Suprapubic skin (tissue), 4 donors: Measurements from ENCODE around the gene NES. TPM values are rescaled to one million over a fixed set of nuclear protein-coding genes. Genes with fewer than 3 reads are reported as not detected.

Source experiments
- DNase-seq, 2 donors: peaks; one replicate each; pipeline ENCODE4 v3.0.0-alpha.2; 2019; ENCODE audit warnings: low spot score in 2 of 2
- H3K27ac ChIP-seq: fragments of 200-600 bp; sonication (generic); one replicate; pipeline ENCODE4 v1.5.1; 2019
- H3K27me3 ChIP-seq: fragments of 200-600 bp; sonication (generic); one replicate; pipeline ENCODE4 v1.5.1; 2019
- H3K36me3 ChIP-seq: fragments of 200-600 bp; sonication (generic); one replicate; pipeline ENCODE4 v1.5.1; 2019
- H3K4me1 ChIP-seq: fragments of 200-600 bp; sonication (generic); one replicate; pipeline ENCODE4 v1.5.1; 2019
- H3K4me3 ChIP-seq: fragments of 200-600 bp; sonication (generic); one replicate; pipeline ENCODE4 v1.5.1; 2019; ENCODE audit warnings: mild to moderate bottlenecking
- H3K9me3 ChIP-seq: fragments of 200-600 bp; sonication (generic); one replicate; pipeline ENCODE4 v1.5.1; 2019
- CTCF ChIP-seq, 2 donors: fragments of 200-600 bp in 1 of 2; fragments of 450-650 bp in 1 of 2; sonication (generic) in 1 of 2; IDR thresholded peaks; one replicate each; pipeline ENCODE4 v1.5.1; 2016 to 2019; ENCODE audit warnings: antibody characterized with exemption in 2 of 2, mild to moderate bottlenecking in 1 of 2, moderate library complexity in 1 of 2
- EP300 ChIP-seq: sonication (generic); formaldehyde crosslinking; IDR thresholded peaks from one replicate; pipeline ENCODE4 v1.6.1; 2017; ENCODE audit warnings: antibody characterized with exemption
- POLR2A ChIP-seq, 2 donors: fragments of 450-650 bp; IDR thresholded peaks; one replicate each; pipeline ENCODE4 v1.6.1; 2017; ENCODE audit warnings: antibody characterized with exemption in 2 of 2, mild to moderate bottlenecking in 2 of 2, moderate library complexity in 2 of 2
- POLR2AphosphoS5 ChIP-seq, 3 donors: sonication (generic); formaldehyde crosslinking; IDR thresholded peaks; one replicate each; pipeline ENCODE4 v1.6.1; 2017; ENCODE audit warnings: antibody characterized with exemption in 3 of 3
- WGBS: methylation state at CpG from one replicate; pipeline ENCODE4 v1.1.5; 2018; 5-methylcytosine and 5-hydroxymethylcytosine counted together
- total RNA-seq, 4 donors: library from RNA; depleted of rRNA; stranded (reverse); fragments of >200 nt; gene quantifications; one replicate each; pipeline ENCODE4 v1.1.0, GENCODE V29; 2016

Gene NES
- total RNA-seq, 4 donors from 2014 or later = 1.9 to 7.4 (median 4.8) TPM

- Histone ChIP-seq H3K4me1 (peaks cover 15% of the 10 kb centered on the region), H3K4me3 (no peak overlapping the region), H3K9me3 (no peaks in the 10 kb centered on the region), H3K36me3 (no peaks in the 10 kb centered on the region), H3K27me3 (peaks cover 100% of the 10 kb centered on the region), H3K27ac (no peak overlapping the region)
- DNase-seq = no peak
- 92% methylated on average over 1 of the region's 1 CpG for WGBS
- no peak for TF ChIP-seq POLR2A (IDR thresholded peaks at IDR 0.05)
- no peak for TF ChIP-seq CTCF (IDR thresholded peaks at IDR 0.05)
- TF ChIP-seq POLR2AphosphoS5 (IDR thresholded peaks at IDR 0.05) = no peak
- TF ChIP-seq EP300 = no peak
Measured at GRCh38 chr1:156645666-156646065, 31.5 kb downstream of the NES start.

DNA sequence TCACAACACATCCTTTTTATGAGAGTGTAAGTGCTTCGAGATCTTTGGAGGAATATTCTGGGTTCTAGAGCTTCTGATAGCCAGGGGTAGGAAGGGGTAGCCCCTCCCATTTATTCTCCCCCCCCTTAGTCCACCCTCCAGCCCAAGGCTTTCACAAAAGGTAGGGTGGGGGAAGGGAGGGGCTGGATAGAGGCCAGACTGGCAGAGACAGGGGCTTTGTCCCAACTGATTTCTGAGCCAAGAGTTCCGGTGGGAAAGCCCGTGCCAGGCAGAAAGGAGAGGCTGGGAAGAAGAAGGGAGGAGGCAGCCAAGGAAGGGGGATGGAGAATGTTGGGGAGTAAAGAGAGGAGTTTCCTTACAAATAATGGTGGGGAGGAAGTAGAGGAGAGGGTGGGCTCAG is 32.2 kb downstream of the NES start:
- Histone ChIP-seq H3K9me3 (no peaks in the 10 kb centered on the region), H3K4me3 (no peak overlapping the region), H3K36me3 (no peaks in the 10 kb centered on the region), H3K27ac (no peak overlapping the region), H3K4me1 (peaks cover 15% of the 10 kb centered on the region), H3K27me3 (peaks cover 100% of the 10 kb centered on the region)
- no peak for DNase-seq
- TF ChIP-seq POLR2AphosphoS5 (IDR thresholded peaks at IDR 0.05) (no peak), EP300 (no peak), CTCF (IDR thresholded peaks at IDR 0.05) (no peak), POLR2A (IDR thresholded peaks at IDR 0.05) (no peak)
- 37% methylated on average over 3 of the region's 3 CpGs for WGBS

GRCh38 chr1:156644640-156645039 is 32.6 kb downstream of the NES start:
- H3K36me3 ChIP-seq = no peaks in the 10 kb centered on the region
- H3K4me3 ChIP-seq = no peak overlapping the region
- peaks cover 100% of the 10 kb centered on the region for H3K27me3 ChIP-seq
- H3K9me3 ChIP-seq = no peaks in the 10 kb centered on the region
- H3K27ac ChIP-seq = no peak overlapping the region
- no peak for DNase-seq
- TF ChIP-seq EP300 (no peak), CTCF (IDR thresholded peaks at IDR 0.05) (no peak), POLR2A (IDR thresholded peaks at IDR 0.05) (no peak), POLR2AphosphoS5 (IDR thresholded peaks at IDR 0.05) (no peak)
- WGBS = 36% methylated on average over 1 of the region's 1 CpG
- H3K4me1 ChIP-seq = peaks cover 15% of the 10 kb centered on the region

DNA sequence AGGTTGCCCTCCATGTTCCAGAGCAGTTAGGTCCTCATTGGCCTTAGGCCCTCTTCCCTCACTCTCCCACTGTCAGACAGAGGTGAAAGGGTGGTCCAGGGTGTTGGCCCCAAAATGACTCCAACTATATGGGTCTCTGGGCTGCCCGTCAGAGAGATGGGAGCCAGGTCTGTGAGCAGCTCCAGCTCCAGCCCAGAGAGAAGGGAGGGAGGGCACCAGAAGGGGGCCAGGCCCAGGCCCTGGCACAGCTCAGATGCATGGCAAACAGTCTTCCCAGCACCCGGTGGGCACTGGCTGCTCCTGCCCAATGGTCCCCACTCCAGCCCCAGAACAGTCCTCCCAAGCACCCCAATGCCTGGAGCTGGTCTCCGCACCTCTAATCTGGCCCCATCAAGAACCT is 33.1 kb downstream of the NES start:
- no peaks in the 10 kb centered on the region for H3K9me3 ChIP-seq
- H3K4me3 ChIP-seq = no peak overlapping the region
- no peak for DNase-seq
- TF ChIP-seq CTCF (IDR thresholded peaks at IDR 0.05) (no peak), EP300 (no peak), POLR2AphosphoS5 (IDR thresholded peaks at IDR 0.05) (no peak), POLR2A (IDR thresholded peaks at IDR 0.05) (no peak)
- H3K27ac ChIP-seq = no peak overlapping the region
- 92% methylated on average over 3 of the region's 3 CpGs for WGBS
- H3K4me1 ChIP-seq = peaks cover 15% of the 10 kb centered on the region
- H3K27me3 ChIP-seq = peaks cover 100% of the 10 kb centered on the region
- H3K36me3 ChIP-seq = no peaks in the 10 kb centered on the region

DNA sequence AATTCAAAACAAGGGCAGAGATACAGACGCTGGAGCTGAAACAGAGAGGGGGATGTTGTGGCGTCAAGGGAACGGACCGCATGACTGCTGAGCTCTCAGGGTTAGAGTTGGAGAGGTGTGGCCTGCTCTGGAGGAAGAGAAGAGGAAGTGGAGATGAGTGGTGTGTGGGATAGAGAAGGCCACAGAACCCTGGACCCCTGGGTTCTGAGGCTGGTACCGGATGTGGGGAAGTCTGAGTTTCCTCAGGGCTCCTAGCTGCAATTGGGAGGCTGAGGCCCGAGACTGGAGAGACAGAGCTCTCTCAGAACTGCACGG is 33.5 kb downstream of the NES start:
- Histone ChIP-seq H3K27me3 (peaks cover 100% of the 10 kb centered on the region), H3K4me3 (no peak overlapping the region), H3K9me3 (no peaks in the 10 kb centered on the region), H3K4me1 (peaks cover 15% of the 10 kb centered on the region), H3K36me3 (no peaks in the 10 kb centered on the region), H3K27ac (no peak overlapping the region)
- 68% methylated on average over 7 of the region's 7 CpGs for WGBS
- no peak for DNase-seq
- TF ChIP-seq POLR2AphosphoS5 (IDR thresholded peaks at IDR 0.05) = no peak
- no peak for TF ChIP-seq POLR2A (IDR thresholded peaks at IDR 0.05)
- no peak for TF ChIP-seq CTCF (IDR thresholded peaks at IDR 0.05)
- no peak for TF ChIP-seq EP300
